K562 (cell line): ENCODE data around the gene PLEKHA5. TPM values are rescaled to one million over a fixed set of nuclear protein-coding genes. Genes with fewer than 3 reads are reported as not detected.

Experiments
- CHD4 ChIP-seq: fragments of 200-600 bp; sonication (generic); IDR thresholded peaks from 3 replicates; pipeline ENCODE4 v1.6.1; 2012; ENCODE audit warnings: low read depth, mild to moderate bottlenecking, mixed read lengths, low read length, inconsistent platforms; ENCODE audit not compliant: insufficient read depth, insufficient replicate concordance, poor library complexity, severe bottlenecking
- DIDO1 ChIP-seq: fragments of 450-650 bp; IDR thresholded peaks from 2 replicates; pipeline ENCODE4 v1.6.1; 2016; ENCODE audit warnings: low read depth, missing biosample characterization, missing genetic modification characterization
- ETV1 ChIP-seq: fragments of 450-650 bp; conservative IDR thresholded peaks from 2 replicates; pipeline ENCODE4 v1.6.1; 2016; ENCODE audit warnings: missing genetic modification characterization, control low read depth, low read depth, missing compliant biosample characterization
- HDAC3 ChIP-seq: fragments of 450-650 bp; IDR thresholded peaks from 2 replicates; pipeline ENCODE4 v1.6.1; 2018; ENCODE audit warnings: borderline replicate concordance, mild to moderate bottlenecking, moderate library complexity; ENCODE audit not compliant: partially characterized antibody
- ID3 ChIP-seq, 2 experiments: fragments of 250-450 bp in 1 of 2; fragments of 450-650 bp in 1 of 2; sonication (Bioruptor Pico) in 1 of 2; IDR thresholded peaks; 2 replicates each; pipeline versions ENCODE4 v1.6.1 to v1.8.0; 2016 to 2021; ENCODE audit warnings: mild to moderate bottlenecking in 2 of 2, moderate library complexity in 2 of 2, missing compliant biosample characterization in 1 of 2, missing genetic modification characterization in 1 of 2
- IRF2 ChIP-seq: sonication (generic); formaldehyde crosslinking; IDR thresholded peaks from 2 replicates; pipeline ENCODE4 v1.8.1; 2022; ENCODE audit warnings: mild to moderate bottlenecking, missing genetic modification reagents
- JUND ChIP-seq, 2 experiments: IDR thresholded peaks; 2 replicates in 1 of 2; 3 replicates in 1 of 2; pipeline ENCODE4 v1.6.1; 2011; ENCODE audit warnings: borderline replicate concordance in 2 of 2, low read depth in 2 of 2, low read length in 2 of 2, improper control_type of control experiment in 1 of 2, missing biosample characterization in 1 of 2, missing genetic modification characterization in 1 of 2, missing genetic modification reagents in 1 of 2
- MCM3 ChIP-seq: fragments of 450-650 bp; IDR thresholded peaks from 2 replicates; pipeline ENCODE4 v1.6.1; 2016
- PCBP2 ChIP-seq: fragments of 200-400 bp; formaldehyde crosslinking; IDR thresholded peaks from 2 replicates; pipeline ENCODE4 v1.6.1; 2018; ENCODE audit warnings: low read length, low read depth, mild to moderate bottlenecking, moderate library complexity; ENCODE audit not compliant: poor library complexity, severe bottlenecking
- RHOXF2B ChIP-seq: fragments of 250-450 bp; sonication (Bioruptor Pico); conservative IDR thresholded peaks from 2 replicates; pipeline ENCODE4 v1.5.1; 2021
- SOX6 ChIP-seq: fragments of 450-650 bp; IDR thresholded peaks from 2 replicates; pipeline ENCODE4 v1.6.1; 2014; ENCODE audit warnings: mild to moderate bottlenecking
- SREBF1 ChIP-seq: fragments of 150-350 bp; IDR thresholded peaks from 2 replicates; pipeline ENCODE4 v1.6.1; 2014; ENCODE audit warnings: antibody characterized with exemption, low read depth, low read length, borderline replicate concordance
- UBTF ChIP-seq, 2 experiments: IDR thresholded peaks; 2 replicates each; pipeline ENCODE4 v1.6.1; 2012; ENCODE audit warnings: improper control_type of control experiment in 2 of 2, low read depth in 2 of 2, low read length in 2 of 2, borderline replicate concordance in 1 of 2
- YBX1 ChIP-seq: fragments of 450-650 bp; IDR thresholded peaks from 2 replicates; pipeline ENCODE4 v1.7.1; 2016; ENCODE audit warnings: mild to moderate bottlenecking
- ZNF436 ChIP-seq: fragments of 250-450, 450-650 bp; sonication (Bioruptor Pico); formaldehyde crosslinking; IDR thresholded peaks from 2 replicates; pipeline ENCODE4 v1.7.0; 2020; ENCODE audit warnings: mild to moderate bottlenecking
- ZNF57 ChIP-seq: fragments of 450-650 bp; formaldehyde crosslinking; IDR thresholded peaks from 2 replicates; pipeline ENCODE4 v1.4.0; 2020; ENCODE audit warnings: mild to moderate bottlenecking, moderate library complexity
- ZNF584 ChIP-seq: fragments of 200-800 bp; sonication (Bioruptor generic); IDR thresholded peaks from 2 replicates; pipeline ENCODE4 v1.6.1; 2016; ENCODE audit warnings: low read depth, mild to moderate bottlenecking, missing genetic modification characterization, missing compliant biosample characterization
- polyA plus RNA-seq, 8 experiments: library from polyadenylated mRNA; depleted of rRNA in 4 of 8; stranded (reverse) in 5 of 8; unstranded in 3 of 8; fragments of >200 nt; fragmentation: Nextera tagmentation in 2 of 8; fragmentation: Illumina TruSeq in 1 of 8; extraction: Ambion mirVana in 2 of 8; extraction: Trizol in 1 of 8; gene quantifications; 2 replicates each; pipeline versions ENCODE4 v1.2.1 to v1.2.3, GENCODE V29; 2011 to 2014; ENCODE audit warnings: inconsistent platforms in 1 of 8, missing spikeins in 1 of 8
- total RNA-seq, 7 experiments: library from RNA; depleted of rRNA in 6 of 7; stranded (reverse); fragments of >200 nt in 6 of 7; fragmentation: Illumina TruSeq in 2 of 7; extraction: Trizol in 2 of 7; gene quantifications; 2 replicates each; pipeline versions ENCODE4 v1.2.1 to v1.2.3, GENCODE V29; 2011 to 2021; ENCODE audit warnings: low replicate concordance in 1 of 7
- TF ChIP-seq, protein P1 (sequence below): fragments of 250-450 bp; sonication (Bioruptor Pico); IDR thresholded peaks from 2 replicates; pipeline ENCODE4 v1.5.0; 2021
- TF ChIP-seq, protein P2 (sequence below): fragments of 450-650 bp; IDR thresholded peaks from 2 replicates; pipeline ENCODE4 v1.6.1; 2017; ENCODE audit warnings: mild to moderate bottlenecking, moderate library complexity

The PLEKHA5 gene
- total and polyA plus RNA-seq, 9 of the 15 experiments (the other 6 are each of a cell fraction or from before 2014, with no cell fraction given), result 7.2 to 26.2 (median 17.4) TPM

- TF ChIP-seq DIDO1 (tag) (no peak), YBX1 (no peak), JUND (IDR thresholded peaks at IDR 0.05; ENCODE audit: borderline replicate concordance, low read depth, low read length) (peak; percentile 56), JUND (tag; IDR thresholded peaks at IDR 0.05; ENCODE audit: borderline replicate concordance, low read depth, low read length) (peak; percentile 56; the same call in 1 of the 3 replicates), UBTF (IDR thresholded peaks at IDR 0.05; ENCODE audit: borderline replicate concordance in 1 of 2, low read depth in 2 of 2, low read length in 2 of 2) (no peak), ZNF436 (no peak), PCBP2 (no peak), HDAC3 (no peak), ETV1 (tag) (0 out of 2 replicates have a peak, but pooled peaks have one; percentile 15), SREBF1 (no peak), SOX6 (peak; percentile 77; the same call in 1 of the 2 replicates), IRF2 (CRISPR knock-in tag) (no peak), RHOXF2B (CRISPR knock-in tag) (no peak), ID3 (CRISPR knock-in tag; IDR thresholded peaks at IDR 0.05) (no peak), ID3 (tag; IDR thresholded peaks at IDR 0.05) (no peak), ZNF584 (CRISPR knock-in tag) (0 out of 2 replicates have a peak, but pooled peaks have one; percentile 42), CHD4 (no peak), MCM3 (no peak), ZNF57 (CRISPR knock-in tag) (no peak)
- TF ChIP-seq, protein P1, sequence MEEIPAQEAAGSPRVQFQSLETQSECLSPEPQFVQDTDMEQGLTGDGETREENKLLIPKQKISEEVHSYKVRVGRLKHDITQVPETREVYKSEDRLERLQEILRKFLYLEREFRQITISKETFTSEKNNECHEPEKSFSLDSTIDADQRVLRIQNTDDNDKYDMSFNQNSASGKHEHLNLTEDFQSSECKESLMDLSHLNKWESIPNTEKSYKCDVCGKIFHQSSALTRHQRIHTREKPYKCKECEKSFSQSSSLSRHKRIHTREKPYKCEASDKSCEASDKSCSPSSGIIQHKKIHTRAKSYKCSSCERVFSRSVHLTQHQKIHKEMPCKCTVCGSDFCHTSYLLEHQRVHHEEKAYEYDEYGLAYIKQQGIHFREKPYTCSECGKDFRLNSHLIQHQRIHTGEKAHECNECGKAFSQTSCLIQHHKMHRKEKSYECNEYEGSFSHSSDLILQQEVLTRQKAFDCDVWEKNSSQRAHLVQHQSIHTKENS (CRISPR knock-in tag), result no peak
- TF ChIP-seq, protein P2, sequence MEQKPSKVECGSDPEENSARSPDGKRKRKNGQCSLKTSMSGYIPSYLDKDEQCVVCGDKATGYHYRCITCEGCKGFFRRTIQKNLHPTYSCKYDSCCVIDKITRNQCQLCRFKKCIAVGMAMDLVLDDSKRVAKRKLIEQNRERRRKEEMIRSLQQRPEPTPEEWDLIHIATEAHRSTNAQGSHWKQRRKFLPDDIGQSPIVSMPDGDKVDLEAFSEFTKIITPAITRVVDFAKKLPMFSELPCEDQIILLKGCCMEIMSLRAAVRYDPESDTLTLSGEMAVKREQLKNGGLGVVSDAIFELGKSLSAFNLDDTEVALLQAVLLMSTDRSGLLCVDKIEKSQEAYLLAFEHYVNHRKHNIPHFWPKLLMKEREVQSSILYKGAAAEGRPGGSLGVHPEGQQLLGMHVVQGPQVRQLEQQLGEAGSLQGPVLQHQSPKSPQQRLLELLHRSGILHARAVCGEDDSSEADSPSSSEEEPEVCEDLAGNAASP, result no peak
These were observed 144.2 kb downstream of the PLEKHA5 start (continued) for GRCh38 chr12:19273482-19274330.
